SK-N-SH (cell line): ENCODE measurements around the gene ADAMTS14. TPM values are rescaled to one million over a fixed set of nuclear protein-coding genes. Genes with fewer than 3 reads are reported as not detected.

Source experiments
- CTCF ChIA-PET: fragments of 300-600, 350-600 bp; formaldehyde crosslinking; extraction: SDS; loops from one replicate; lab custom pipeline; 2021; lab: Yijun Ruan, JAX
- POLR2A ChIA-PET: fragments of 350-600 bp; sonication (Branson Sonifier 250); formaldehyde crosslinking; extraction: SDS; loops from one replicate; lab custom pipeline; 2020; ENCODE audit warnings: antibody characterized with exemption, inconsistent platforms; lab: Yijun Ruan, JAX
- DNase-seq: peaks from one replicate; pipeline ENCODE4 v3.0.0; 2012
- H2AFZ ChIP-seq: fragments of 200-600 bp; sonication (generic); 2 replicates; pipeline ENCODE4 v1.8.1; 2016; ENCODE audit warnings: antibody characterized with exemption, mild to moderate bottlenecking, low read depth
- H3F3A ChIP-seq: fragments of 200-600 bp; sonication (generic); replicated peaks from 2 replicates; pipeline ENCODE3; 2016; ENCODE audit warnings: antibody characterized with exemption, mild to moderate bottlenecking; ENCODE audit not compliant: insufficient read depth
- H3K27ac ChIP-seq, 2 experiments: fragments of 200-500 bp in 1 of 2; fragments of 200-600 bp in 1 of 2; sonication (Bioruptor generic) in 1 of 2; sonication (generic), shearing (Covaris generic) in 1 of 2; 2 replicates each; pipeline versions ENCODE4 v1.5.1 to v1.6.1; 2014 to 2016; ENCODE audit warnings: low read depth in 2 of 2, inconsistent platforms in 1 of 2, low read length in 1 of 2, mild to moderate bottlenecking in 1 of 2, mixed read lengths in 1 of 2
- H3K27me3 ChIP-seq: fragments of 200-600 bp; sonication (generic), shearing (Covaris generic); 2 replicates; pipeline ENCODE4 v1.6.1; 2016; ENCODE audit warnings: mixed run types; ENCODE audit not compliant: insufficient read depth
- H3K36me3 ChIP-seq, 2 experiments: fragments of 200-500 bp in 1 of 2; fragments of 200-600 bp in 1 of 2; sonication (Bioruptor generic) in 1 of 2; sonication (generic) in 1 of 2; replicated peaks in 1 of 2; 2 replicates each; pipeline versions ENCODE3 to v1.5.1; 2014 to 2016; ENCODE audit warnings: low read length in 1 of 2, mild to moderate bottlenecking in 1 of 2; ENCODE audit not compliant: insufficient read depth in 2 of 2, control insufficient read depth in 1 of 2
- H3K4me1 ChIP-seq, 2 experiments: fragments of 200-500 bp in 1 of 2; fragments of 200-600 bp in 1 of 2; sonication (Bioruptor generic) in 1 of 2; sonication (generic), shearing (Covaris generic) in 1 of 2; 2 replicates each; pipeline versions ENCODE4 v1.5.1 to v1.6.1; 2014 to 2016; ENCODE audit warnings: low read depth in 1 of 2, low read length in 1 of 2, mixed run types in 1 of 2; ENCODE audit not compliant: insufficient read depth in 2 of 2, control insufficient read depth in 1 of 2
- H3K4me2 ChIP-seq: fragments of 200-600 bp; sonication (generic), shearing (Covaris generic); 2 replicates; pipeline ENCODE4 v1.6.1; 2017; ENCODE audit warnings: mixed run types
- H3K4me3 ChIP-seq, 2 experiments: fragments of 200-500 bp in 1 of 2; fragments of 200-600 bp in 1 of 2; sonication (Bioruptor generic) in 1 of 2; sonication (generic), shearing (Covaris generic) in 1 of 2; 2 replicates each; pipeline versions ENCODE4 v1.5.1 to v1.8.1; 2014 to 2016; ENCODE audit warnings: low read depth in 2 of 2, inconsistent platforms in 1 of 2, low read length in 1 of 2, mild to moderate bottlenecking in 1 of 2, mixed read lengths in 1 of 2, moderate library complexity in 1 of 2
- H3K79me2 ChIP-seq: fragments of 200-600 bp; sonication (generic); 2 replicates; pipeline ENCODE4 v1.8.1; 2017; ENCODE audit warnings: mild to moderate bottlenecking; ENCODE audit not compliant: insufficient read depth
- H3K9ac ChIP-seq: fragments of 200-600 bp; sonication (generic); 2 replicates; pipeline ENCODE4 v1.6.1; 2017; ENCODE audit warnings: mixed run types
- H3K9me2 ChIP-seq: fragments of 200-600 bp; sonication (generic); 2 replicates; pipeline ENCODE4 v1.6.1; 2017; ENCODE audit warnings: mixed run types
- H3K9me3 ChIP-seq: fragments of 200-600 bp; sonication (generic); 2 replicates; pipeline ENCODE4 v1.6.1; 2017; ENCODE audit warnings: mixed run types, mild to moderate bottlenecking, moderate library complexity
- H4K20me1 ChIP-seq: fragments of 200-600 bp; sonication (generic); 2 replicates; pipeline ENCODE4 v1.6.1; 2017; ENCODE audit warnings: mild to moderate bottlenecking, mixed run types; ENCODE audit not compliant: insufficient read depth
- ELF1 ChIP-seq: IDR thresholded peaks from 2 replicates; pipeline ENCODE4 v1.4.0; 2012
- FOXJ3 ChIP-seq: sonication (generic); formaldehyde crosslinking; IDR thresholded peaks from 2 replicates; pipeline ENCODE4 v1.5.1; 2020; ENCODE audit warnings: mild to moderate bottlenecking, missing genetic modification reagents
- FOXM1 ChIP-seq: IDR thresholded peaks from 2 replicates; pipeline ENCODE4 v1.4.0; 2012; ENCODE audit warnings: low read depth, mild to moderate bottlenecking
- MXI1 ChIP-seq: IDR thresholded peaks from 2 replicates; pipeline ENCODE4 v1.6.1; 2012; ENCODE audit warnings: mild to moderate bottlenecking, low read depth, low read length, improper control_type of control experiment
- POLR2AphosphoS5 ChIP-seq: IDR thresholded peaks from 2 replicates; pipeline ENCODE4 v1.6.1; 2012; ENCODE audit warnings: low read depth, low read length
- RAD21 ChIP-seq: IDR thresholded peaks from 2 replicates; pipeline ENCODE4 v1.6.1; 2012; ENCODE audit warnings: mild to moderate bottlenecking, low read length
- SIN3A ChIP-seq: IDR thresholded peaks from 2 replicates; pipeline ENCODE4 v1.6.1; 2012; ENCODE audit warnings: low read depth, mild to moderate bottlenecking, low read length, moderate library complexity, borderline replicate concordance
- SMC3 ChIP-seq: IDR thresholded peaks from 2 replicates; pipeline ENCODE4 v1.6.1; 2012; ENCODE audit warnings: low read depth, low read length, improper control_type of control experiment
- TAF1 ChIP-seq: IDR thresholded peaks from 2 replicates; pipeline ENCODE4 v1.6.1; 2012; ENCODE audit warnings: low read depth, mild to moderate bottlenecking, low read length, moderate library complexity, borderline replicate concordance
- TCF12 ChIP-seq: IDR thresholded peaks from 2 replicates; pipeline ENCODE4 v1.4.0; 2012
- WGBS: methylation state at CpG from one replicate; pipeline ENCODE4 v1.1.6; 2017; ENCODE audit warnings: low lambda C conversion rate; 5-methylcytosine and 5-hydroxymethylcytosine counted together
- polyA plus RNA-seq, 3 experiments: library from polyadenylated mRNA; depleted of rRNA; stranded (reverse); fragments of >200 nt; gene quantifications; 2 replicates each; pipeline ENCODE4 v1.2.3, GENCODE V29; 2012
- TF ChIP-seq, protein P1 (sequence below): IDR thresholded peaks from 2 replicates; pipeline ENCODE4 v1.6.1; 2012; ENCODE audit warnings: mild to moderate bottlenecking, low read depth, low read length, moderate library complexity
- TF ChIP-seq, protein P2 (sequence below): fragments of 150-350 bp; IDR thresholded peaks from 2 replicates; pipeline ENCODE4 v1.6.1; 2016; ENCODE audit warnings: mild to moderate bottlenecking, low read depth, low read length
- TF ChIP-seq, protein P3 (sequence below): fragments of 200-600 bp; sonication (generic); IDR thresholded peaks from 2 replicates; pipeline ENCODE4 v1.6.1; 2017; ENCODE audit warnings: antibody characterized with exemption, mild to moderate bottlenecking, moderate library complexity
- TF ChIP-seq, protein P4 (sequence below): fragments of 150-350 bp; IDR thresholded peaks from 2 replicates; pipeline ENCODE4 v1.6.1; 2017; ENCODE audit warnings: antibody characterized with exemption, low read length, low read depth, borderline replicate concordance

The ADAMTS14 gene
- polyA plus RNA-seq, 1 of the 3 experiments (the other 2 are of a cell fraction) = 1.1 TPM

- WGBS = 70% methylated on average over 10 of the region's 10 CpGs
- H3K36me3 ChIP-seq = no peaks in the 10 kb centered on the region
- no peaks in the 10 kb centered on the region for H3K9me2 ChIP-seq
- H3K27ac ChIP-seq = no peak overlapping the region
- H3K79me2 ChIP-seq = no peaks in the 10 kb centered on the region
- no peaks in the 10 kb centered on the region for H3K27me3 ChIP-seq
- no peak overlapping the region for H3K9ac ChIP-seq
- H4K20me1 ChIP-seq = no peaks in the 10 kb centered on the region
- TF ChIP-seq SIN3A (no peak), RAD21 (no peak), FOXM1 (no peak), TCF12 (no peak), TAF1 (no peak), ELF1 (no peak)
- TF ChIP-seq, protein P1, sequence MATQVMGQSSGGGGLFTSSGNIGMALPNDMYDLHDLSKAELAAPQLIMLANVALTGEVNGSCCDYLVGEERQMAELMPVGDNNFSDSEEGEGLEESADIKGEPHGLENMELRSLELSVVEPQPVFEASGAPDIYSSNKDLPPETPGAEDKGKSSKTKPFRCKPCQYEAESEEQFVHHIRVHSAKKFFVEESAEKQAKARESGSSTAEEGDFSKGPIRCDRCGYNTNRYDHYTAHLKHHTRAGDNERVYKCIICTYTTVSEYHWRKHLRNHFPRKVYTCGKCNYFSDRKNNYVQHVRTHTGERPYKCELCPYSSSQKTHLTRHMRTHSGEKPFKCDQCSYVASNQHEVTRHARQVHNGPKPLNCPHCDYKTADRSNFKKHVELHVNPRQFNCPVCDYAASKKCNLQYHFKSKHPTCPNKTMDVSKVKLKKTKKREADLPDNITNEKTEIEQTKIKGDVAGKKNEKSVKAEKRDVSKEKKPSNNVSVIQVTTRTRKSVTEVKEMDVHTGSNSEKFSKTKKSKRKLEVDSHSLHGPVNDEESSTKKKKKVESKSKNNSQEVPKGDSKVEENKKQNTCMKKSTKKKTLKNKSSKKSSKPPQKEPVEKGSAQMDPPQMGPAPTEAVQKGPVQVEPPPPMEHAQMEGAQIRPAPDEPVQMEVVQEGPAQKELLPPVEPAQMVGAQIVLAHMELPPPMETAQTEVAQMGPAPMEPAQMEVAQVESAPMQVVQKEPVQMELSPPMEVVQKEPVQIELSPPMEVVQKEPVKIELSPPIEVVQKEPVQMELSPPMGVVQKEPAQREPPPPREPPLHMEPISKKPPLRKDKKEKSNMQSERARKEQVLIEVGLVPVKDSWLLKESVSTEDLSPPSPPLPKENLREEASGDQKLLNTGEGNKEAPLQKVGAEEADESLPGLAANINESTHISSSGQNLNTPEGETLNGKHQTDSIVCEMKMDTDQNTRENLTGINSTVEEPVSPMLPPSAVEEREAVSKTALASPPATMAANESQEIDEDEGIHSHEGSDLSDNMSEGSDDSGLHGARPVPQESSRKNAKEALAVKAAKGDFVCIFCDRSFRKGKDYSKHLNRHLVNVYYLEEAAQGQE = no peak
- TF ChIP-seq, protein P2, sequence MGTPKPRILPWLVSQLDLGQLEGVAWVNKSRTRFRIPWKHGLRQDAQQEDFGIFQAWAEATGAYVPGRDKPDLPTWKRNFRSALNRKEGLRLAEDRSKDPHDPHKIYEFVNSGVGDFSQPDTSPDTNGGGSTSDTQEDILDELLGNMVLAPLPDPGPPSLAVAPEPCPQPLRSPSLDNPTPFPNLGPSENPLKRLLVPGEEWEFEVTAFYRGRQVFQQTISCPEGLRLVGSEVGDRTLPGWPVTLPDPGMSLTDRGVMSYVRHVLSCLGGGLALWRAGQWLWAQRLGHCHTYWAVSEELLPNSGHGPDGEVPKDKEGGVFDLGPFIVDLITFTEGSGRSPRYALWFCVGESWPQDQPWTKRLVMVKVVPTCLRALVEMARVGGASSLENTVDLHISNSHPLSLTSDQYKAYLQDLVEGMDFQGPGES = no peak
- no peaks in the 10 kb centered on the region; a peak in 1 of 4 replicates for H3K4me1 ChIP-seq
- no peak for DNase-seq
- H3K9me3 ChIP-seq = no peaks in the 10 kb centered on the region
- no peak overlapping the region for H2AFZ ChIP-seq
- no peaks in the 10 kb centered on the region for H3F3A ChIP-seq
- no peak overlapping the region for H3K4me3 ChIP-seq
- H3K4me2 ChIP-seq = no peak overlapping the region
- ChIA-PET CTCF (interaction anchor here (2.4 kb wide), 1 partner anchor 199 kb away, joined by 14 read pairs; no protein-coding TSS in a partner anchor), POLR2A (no interaction called here)
Observed at GRCh38 chr10:70748801-70749573, 76.7 kb downstream of the ADAMTS14 start.

GRCh38 chr10:70749756-70750155, 77.5 kb downstream of the ADAMTS14 start:
- CTCF ChIA-PET = interaction anchor here (1.7 to 2.4 kb wide), 2 partner anchors 9 to 200 kb away, joined by 6 to 14 read pairs; no protein-coding TSS in a partner anchor
- POLR2A ChIA-PET = no interaction called here
- DNase-seq = no peak
- TF ChIP-seq, protein P3, sequence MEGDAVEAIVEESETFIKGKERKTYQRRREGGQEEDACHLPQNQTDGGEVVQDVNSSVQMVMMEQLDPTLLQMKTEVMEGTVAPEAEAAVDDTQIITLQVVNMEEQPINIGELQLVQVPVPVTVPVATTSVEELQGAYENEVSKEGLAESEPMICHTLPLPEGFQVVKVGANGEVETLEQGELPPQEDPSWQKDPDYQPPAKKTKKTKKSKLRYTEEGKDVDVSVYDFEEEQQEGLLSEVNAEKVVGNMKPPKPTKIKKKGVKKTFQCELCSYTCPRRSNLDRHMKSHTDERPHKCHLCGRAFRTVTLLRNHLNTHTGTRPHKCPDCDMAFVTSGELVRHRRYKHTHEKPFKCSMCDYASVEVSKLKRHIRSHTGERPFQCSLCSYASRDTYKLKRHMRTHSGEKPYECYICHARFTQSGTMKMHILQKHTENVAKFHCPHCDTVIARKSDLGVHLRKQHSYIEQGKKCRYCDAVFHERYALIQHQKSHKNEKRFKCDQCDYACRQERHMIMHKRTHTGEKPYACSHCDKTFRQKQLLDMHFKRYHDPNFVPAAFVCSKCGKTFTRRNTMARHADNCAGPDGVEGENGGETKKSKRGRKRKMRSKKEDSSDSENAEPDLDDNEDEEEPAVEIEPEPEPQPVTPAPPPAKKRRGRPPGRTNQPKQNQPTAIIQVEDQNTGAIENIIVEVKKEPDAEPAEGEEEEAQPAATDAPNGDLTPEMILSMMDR = no peak
- TF ChIP-seq FOXJ3 (CRISPR knock-in tag) (no peak), SMC3 (no peak), POLR2AphosphoS5 (no peak), SIN3A (no peak), ELF1 (no peak), MXI1 (no peak), RAD21 (no peak)
- TF ChIP-seq, protein P4, sequence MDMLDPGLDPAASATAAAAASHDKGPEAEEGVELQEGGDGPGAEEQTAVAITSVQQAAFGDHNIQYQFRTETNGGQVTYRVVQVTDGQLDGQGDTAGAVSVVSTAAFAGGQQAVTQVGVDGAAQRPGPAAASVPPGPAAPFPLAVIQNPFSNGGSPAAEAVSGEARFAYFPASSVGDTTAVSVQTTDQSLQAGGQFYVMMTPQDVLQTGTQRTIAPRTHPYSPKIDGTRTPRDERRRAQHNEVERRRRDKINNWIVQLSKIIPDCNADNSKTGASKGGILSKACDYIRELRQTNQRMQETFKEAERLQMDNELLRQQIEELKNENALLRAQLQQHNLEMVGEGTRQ = no peak
- TF ChIP-seq, protein P1 = no peak

More at GRCh38 chr10:70749756-70750155, 77.5 kb downstream of the ADAMTS14 start:
- H3K9me2 ChIP-seq = no peaks in the 10 kb centered on the region
- H3K4me2 ChIP-seq = no peak overlapping the region
- no peaks in the 10 kb centered on the region for H3K27me3 ChIP-seq
- H3K79me2 ChIP-seq = no peaks in the 10 kb centered on the region
- H3K36me3 ChIP-seq = no peaks in the 10 kb centered on the region
- no peaks in the 10 kb centered on the region; a peak in 1 of 4 replicates for H3K4me1 ChIP-seq
- no peak overlapping the region for H3K27ac ChIP-seq
- H4K20me1 ChIP-seq = no peaks in the 10 kb centered on the region
- H3K4me3 ChIP-seq = no peak overlapping the region
- no peak overlapping the region for H3K9ac ChIP-seq
- no peaks in the 10 kb centered on the region for H3F3A ChIP-seq
- no peaks in the 10 kb centered on the region for H3K9me3 ChIP-seq
- no peak overlapping the region for H2AFZ ChIP-seq
- 81% methylated on average over 4 of the region's 10 CpGs for WGBS
